ENCODE results near the gene ZWILCH. TPM values are rescaled to one million over a fixed set of nuclear protein-coding genes. Genes with fewer than 3 reads are reported as not detected.
"Not testable (repeated sequence)": the region's sequence is repeated elsewhere in the genome, so short reads cannot be mapped to it uniquely, and the experiment has no call there.

ZWILCH gene
- polyA plus RNA-seq, 3 donors, result 23.0 to 30.9 (median 28.2) TPM

DNA sequence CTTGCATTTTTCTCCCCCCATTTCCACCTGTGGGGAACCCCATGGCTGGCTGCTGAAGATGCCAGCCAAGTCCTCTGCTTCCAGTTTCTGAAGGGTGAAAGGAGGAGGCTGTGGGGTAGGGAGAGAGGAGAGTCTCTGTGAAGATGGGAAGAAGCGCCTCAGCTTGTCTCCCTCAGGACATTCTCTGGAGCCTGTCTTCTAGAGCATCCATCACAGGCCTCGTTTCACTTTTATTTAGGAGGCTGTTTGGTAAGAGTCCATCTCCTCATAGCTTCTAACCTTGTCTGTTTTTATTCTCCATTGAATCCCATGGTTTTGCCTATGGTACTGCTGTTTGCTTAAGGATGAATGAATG, 69.4 kb downstream of the ZWILCH start:
- no peak for DNase-seq

DNA sequence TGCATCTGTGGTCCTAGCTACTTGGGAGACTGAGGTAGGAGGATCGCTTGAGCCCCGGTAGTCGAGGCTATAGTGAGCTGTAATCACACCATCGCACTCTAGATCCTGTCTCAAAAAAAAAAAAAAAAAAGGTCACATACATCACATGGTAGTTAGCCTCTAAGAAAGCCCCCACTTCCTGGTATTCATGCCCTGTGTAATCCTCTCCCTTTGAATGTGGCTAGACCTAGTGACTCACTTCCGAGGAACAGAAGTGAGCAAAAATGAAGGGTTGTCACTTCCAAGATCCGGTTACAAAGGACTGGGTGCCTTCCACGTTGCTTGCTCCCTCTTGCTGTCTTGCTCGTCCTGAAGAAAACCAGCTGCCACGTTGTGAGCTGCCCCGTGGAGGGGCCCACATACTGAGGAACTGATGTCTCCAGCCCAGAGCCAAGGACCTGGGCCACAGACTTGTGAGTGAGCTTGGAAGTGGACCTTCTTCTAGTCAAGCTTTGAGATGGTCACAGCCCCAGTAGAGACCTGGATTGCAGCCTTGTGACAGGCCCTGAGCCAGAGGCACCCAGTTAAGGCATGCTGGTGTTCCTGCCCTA, 73.3 kb downstream of the ZWILCH start:
- no peak for DNase-seq

DNA sequence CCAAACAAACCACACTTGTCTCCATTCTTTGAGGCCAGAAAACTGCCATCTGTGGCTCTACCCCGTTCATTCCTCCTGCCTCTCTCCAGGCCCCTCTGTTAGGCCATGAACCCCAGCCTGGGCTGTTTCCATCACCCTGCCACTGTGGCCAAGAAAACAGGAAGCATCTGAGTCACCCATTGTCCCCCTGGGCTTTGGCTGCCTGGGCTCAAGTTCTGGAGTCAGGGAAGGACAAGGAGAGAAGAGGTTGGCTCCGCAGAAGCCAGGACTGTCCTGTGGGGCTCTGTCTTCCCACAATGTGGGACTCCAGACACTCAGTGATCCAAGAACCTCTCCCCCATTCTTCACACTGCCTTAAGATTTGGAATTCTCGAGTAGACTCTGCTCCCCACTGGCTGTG, 75.5 kb downstream of the ZWILCH start:
- DNase-seq, result no peak

DNA sequence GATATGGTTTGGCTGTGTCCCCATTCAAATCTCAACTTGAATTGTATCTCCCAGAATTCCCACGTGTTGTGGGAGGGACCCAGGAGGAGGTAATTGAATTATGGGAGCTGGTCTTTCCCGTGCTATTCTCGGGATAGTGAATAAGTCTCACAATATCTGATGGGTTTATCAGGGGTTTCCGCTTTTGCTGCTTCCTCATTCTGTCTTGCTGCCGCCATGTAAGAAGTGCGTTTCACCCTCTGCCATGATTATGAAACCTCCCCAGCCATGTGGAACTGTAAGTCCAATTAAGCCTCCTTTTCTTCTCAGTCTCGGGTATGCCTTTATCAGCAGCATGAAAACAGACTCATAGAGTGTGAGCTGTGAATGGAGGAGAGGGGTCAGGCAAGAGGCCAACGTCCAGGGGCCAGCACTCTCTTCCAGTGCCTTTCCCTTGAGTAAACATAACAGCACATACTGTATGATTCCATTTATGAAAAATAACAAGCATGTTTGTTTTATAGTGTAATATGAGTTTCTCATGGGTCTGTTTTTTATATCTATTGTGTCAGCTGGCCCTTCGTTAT, 76.9 kb downstream of the ZWILCH start:
- DNase-seq, result no peak

DNA sequence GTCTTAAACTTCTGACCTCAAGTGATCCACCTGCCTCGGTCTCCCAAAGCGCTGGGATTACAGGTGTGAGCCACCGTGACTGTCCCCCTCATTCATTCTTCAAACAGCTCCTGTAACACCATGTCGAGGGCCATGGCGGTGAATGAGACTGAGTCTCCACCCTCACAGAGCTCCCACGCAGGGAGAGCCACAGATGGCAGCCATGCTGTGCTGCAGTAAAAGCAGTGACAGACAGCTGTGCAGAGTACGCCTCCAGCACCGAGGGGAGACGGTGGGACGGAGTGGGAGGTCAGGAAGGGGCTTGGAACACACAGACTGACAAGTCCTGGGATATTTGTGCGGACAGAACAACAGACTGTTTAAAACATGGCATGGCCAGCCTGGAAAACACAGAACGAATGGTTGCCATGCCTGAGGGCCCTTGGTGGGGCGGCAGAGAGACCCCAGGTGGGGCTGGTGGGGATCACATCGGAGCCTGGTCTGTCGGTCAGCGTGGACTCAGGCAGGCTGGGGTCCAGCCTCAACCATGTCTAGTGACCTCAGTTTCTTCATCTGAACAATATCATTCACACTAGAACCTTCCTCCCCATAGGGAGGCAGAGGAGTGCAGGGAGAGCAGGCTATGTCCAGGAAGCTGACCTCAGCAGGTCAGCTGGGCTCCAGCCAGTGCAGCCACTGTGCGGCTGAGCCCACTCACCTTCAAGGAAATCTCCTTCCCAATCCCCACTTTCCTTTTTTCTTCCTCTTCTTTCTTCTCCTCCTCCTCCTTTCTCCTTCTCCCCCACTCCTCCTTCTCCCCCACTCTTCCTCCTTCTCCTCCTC, 81.2 kb downstream of the ZWILCH start:
- DNase-seq, result no peak

DNA sequence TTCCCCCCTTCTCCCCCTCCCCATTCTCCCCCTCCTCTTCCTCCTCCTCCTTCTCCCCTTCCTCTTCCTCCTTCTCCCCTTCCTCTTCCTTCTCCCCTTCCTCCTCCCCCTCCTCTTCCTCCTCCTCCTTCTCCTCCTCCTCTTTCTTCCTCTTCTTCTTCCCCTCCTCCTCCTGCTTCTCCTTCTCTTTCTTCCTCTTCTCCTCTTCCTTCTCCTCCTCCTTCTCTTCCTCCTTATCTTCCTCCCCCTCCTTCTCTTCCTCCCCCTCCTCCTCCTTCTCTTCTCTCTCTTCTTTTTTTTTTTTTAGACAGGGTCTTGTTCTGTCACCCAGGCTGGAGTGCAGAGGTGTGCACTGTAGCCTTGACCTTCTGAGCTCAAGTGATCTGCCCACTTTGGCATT, 81.9 kb downstream of the ZWILCH start:
- no peak for DNase-seq

DNA sequence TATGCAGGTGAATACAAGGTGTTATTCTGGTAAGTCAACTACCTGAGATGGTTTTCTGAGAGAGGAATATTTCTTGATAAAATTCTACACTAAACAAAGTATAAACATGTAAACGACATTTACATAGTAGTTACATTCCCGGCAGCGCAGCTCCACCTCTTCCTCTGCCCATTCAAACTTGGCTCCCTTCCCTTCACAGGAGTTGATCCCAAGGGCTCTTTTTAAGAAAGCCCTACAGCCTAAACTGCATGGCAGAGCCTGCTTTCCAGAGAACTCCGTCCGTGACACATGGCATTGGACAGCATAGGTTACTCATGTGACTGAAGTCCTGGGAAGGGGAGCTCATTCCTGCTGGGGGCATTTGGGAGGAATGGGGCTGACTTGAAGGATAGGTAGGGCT, 82.6 kb downstream of the ZWILCH start:
- no peak for DNase-seq

DNA sequence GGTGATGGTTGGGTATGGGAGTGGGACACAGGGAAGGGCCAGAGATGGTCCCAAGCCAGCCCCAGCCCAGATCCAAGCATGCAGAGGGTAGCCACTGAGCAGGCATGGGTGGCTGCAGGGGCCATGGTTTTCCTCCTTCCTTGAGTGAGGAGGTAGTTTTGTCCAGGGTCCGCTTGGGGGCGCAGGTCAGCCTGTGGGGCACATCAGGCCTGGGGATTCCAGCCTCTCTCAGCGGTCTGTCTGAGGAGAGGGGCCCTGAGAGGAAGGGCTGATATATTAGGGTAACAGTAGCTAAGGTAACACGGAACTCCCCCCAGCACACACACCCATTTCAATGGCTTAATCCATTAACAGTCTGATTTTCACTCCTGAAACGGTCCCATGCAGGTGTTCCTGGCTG, 83.4 kb downstream of the ZWILCH start:
- no peak for DNase-seq

DNA sequence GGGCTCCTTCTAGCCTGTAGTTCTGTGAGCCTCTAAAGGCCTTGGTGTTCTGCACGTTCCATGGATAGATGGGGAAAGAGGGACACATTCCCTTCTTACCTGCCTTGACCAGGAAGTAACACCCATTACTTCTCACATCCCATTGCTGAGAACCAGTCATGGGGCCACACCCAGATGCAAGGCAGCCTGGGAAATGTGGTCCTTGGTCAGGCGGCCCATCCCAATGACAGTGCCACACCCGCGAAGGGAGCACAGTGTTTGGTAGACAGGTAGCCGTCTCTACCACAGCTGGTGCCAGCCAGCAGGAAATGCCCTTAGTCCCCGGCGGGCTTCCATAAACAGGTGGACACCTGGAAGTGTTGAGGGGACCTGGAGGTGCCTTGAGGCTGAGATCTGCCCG, 83.8 kb downstream of the ZWILCH start:
- no peak for DNase-seq

DNA sequence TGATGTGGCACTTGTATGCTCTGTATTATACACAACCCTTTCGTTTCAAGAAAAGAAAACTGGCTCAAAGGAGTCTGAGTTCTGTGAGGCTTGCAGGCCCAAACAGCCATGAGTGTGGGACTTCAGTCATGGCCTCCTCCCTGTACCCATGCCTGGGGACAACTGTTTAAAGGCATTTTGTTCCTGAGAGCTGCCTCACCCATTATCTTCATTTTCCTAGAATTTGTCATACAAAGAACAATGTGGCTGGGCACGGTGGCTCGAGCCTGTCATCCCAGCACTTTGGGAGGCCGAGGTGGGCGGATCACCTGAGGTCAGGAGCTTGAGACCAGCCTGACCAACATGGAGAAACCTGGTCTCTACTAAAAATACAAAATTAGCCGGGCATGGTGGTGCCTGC, 84.3 kb downstream of the ZWILCH start:
- DNase-seq, result not testable (repeated sequence)

DNA sequence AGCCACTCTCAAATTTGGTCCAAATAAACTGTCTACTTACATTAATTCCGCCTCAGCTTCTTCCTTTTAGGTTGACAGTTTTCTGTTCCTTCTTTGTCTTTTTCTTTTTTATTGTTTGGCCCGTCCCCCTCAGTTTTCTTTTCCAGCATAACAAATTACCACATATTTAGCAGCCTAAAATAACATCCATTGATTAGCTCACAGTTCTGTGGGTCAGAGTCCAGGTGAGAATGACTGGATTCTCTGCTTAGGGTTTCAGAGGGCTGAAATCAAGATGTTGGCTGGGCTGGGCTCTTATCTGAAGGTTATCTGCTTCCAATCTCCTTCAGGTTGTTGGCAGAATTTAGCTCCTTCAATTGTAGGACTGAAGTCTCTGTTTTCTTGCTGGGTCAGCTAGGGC, 85.3 kb downstream of the ZWILCH start:
- no peak for DNase-seq

DNA sequence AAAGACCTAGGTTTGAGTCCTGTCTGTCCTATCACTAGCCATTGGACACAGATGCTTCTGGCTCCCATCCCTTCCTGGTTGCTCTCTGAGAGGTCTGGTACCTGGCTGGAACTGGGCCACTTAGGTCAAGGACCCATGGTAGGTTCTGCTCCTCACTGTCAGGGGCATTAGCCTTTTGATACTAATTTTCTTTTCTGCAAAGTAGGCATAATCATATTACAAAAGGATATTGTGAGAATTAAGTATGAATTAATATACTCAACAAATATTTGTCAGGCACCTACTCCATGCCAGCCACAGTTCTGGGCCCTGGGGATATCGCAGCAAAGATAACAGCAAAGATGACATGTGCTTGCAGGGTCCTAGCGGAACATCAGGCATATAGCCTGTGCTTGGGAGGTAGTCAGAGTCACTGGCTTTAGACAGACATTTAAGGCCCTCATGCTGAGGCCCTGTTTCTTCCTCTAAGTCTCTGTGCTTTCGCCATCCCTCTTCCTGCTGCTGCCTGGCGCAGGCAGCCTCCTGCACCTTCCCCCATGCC, 86.3 kb downstream of the ZWILCH start:
- no peak for DNase-seq

DNA sequence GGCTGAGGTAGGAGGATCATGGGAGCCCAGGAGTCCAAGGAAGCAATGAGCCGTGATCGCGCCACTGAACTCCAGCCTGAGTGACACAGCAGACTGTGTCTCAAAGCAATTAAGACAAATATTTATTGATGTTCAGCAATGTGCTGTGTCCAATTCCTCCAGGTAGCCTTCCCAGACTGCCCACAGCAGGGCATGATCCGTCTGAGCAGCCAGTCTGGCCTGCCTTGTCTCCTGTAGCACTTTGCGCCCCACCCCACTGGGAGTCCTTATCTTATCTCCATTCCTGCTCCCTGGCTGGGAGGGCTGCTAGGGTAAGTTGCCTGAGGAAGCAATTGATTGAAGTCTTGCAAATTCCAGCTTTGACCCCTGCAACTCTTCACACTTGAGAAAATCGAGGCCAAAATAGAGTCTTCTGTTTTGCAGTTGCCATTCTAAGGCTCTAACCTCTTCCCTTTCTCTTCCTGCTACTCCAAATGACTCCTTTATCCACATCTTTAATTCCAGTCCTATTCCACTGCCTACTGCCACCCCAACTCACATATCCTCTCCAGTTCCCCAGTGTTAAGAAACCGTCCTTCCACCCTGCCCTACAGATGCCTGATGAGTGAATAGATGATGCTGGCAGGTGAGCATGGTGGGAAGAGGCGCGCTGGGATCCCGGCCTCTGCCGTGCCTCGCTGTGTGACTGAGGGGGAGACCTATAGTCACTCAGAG, 87.5 kb downstream of the ZWILCH start:
- no peak for DNase-seq

DNA sequence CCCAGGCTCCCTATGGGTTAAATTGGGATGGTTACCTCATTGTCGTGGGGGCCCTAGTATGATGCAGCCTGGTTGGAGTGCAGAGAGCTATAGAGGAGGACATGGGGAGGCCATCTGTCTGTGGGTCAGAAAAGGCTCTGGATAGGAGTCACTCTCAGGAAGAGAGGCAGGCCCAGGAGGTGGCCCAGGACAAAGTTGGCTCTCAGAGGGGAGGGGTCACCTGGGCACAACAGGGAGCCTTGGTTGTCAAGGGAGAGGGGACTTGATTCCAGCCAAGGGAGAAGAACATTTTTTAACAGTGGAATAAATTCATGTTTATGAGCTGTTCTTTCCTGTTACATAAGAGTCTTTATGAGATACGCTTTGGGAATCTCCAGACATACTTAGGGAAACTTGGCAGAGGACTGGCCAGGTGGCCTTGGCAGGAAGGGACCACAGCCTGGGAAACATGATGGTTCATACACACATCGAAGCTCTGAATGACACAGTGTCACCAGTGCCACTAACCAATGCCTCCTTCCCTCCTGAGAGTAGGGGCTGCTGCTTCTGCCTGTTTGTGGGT, 88.2 kb downstream of the ZWILCH start:
- DNase-seq, result no peak

DNA sequence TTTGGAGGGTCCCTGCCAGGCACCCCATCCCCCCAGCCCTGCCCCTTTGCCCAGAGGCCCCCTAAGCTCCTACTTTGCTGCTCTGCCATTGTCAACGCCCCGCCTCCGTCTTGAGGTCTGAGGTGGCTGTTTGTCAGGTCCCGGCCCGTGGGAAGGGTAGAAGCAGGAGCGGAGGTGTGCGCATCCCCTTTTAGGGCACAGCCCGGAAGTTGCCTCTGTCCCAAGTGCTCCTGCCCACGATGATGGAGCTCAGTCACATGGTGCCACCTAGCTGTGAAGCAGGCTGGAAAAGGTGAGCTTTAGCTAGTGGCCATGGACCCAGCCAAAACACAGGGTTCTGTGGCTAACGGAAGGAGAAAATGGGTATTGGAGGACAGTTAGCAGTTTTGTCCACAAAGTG, 89.2 kb downstream of the ZWILCH start:
- DNase-seq, result no peak

DNA sequence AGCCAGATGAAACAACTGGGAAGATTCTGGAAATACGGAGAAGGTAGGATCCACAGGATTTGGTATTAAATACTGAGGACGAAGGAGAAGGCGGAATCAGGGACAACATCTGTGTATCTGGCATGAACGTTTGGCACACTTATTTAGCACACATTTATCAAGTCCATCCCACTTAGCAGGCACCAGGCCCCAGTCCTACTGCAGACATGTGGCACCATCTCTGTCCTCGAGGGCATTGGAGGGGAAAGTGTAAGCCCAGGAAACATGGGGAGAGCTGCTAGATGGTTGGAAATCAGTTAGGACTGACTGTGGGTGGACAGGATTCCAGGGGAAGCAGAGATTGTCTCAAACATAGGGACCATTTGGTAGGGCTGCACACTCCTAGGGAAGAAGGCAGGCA, 89.7 kb downstream of the ZWILCH start:
- no peak for DNase-seq

DNA sequence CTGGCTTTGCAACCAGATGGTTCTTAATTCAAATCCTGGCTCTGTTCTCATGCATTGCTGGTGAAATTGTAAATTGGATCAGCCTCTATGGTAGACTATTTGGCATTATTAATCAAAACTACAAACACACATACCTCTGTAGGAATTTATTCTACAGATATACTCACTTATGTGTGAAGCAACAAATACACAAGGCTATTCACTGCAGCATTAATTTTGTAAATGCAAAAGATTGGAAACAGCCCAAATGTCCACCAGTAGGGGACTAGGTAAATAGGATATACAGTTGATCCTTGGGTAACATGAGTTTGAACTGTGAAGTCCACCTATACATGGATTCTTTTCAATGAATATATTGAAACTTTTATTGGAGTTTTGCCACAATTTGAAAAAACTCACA, 90.2 kb downstream of the ZWILCH start:
- DNase-seq, result no peak

DNA sequence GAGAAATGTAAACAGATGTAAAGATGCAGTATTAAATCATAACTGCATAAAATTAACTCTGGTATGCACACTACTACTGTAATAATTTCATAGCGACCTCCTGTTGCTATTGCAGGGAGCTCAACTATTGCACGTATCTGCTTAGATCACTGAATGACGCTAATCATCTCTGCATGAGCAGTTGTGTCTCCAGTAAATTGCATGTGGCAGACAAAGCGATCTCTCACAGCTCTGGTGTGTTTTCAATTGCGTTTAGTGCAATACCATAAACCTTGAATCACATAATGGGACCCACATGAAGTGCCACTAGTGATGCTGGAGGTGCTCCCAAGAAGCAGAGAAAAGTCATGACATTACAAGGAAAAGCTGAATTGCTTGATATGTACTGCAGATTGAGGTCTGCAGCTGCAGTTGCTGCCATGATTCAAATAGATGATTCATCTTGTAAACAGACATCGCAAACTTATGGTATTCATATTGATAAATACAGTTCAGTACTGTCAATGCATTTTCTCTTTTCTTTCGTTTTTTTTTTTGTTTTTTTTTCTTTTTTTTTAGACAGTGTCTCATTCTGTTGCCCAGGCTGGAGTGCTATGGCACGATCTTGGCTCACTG, 90.9 kb downstream of the ZWILCH start:
- DNase-seq, result no peak

DNA sequence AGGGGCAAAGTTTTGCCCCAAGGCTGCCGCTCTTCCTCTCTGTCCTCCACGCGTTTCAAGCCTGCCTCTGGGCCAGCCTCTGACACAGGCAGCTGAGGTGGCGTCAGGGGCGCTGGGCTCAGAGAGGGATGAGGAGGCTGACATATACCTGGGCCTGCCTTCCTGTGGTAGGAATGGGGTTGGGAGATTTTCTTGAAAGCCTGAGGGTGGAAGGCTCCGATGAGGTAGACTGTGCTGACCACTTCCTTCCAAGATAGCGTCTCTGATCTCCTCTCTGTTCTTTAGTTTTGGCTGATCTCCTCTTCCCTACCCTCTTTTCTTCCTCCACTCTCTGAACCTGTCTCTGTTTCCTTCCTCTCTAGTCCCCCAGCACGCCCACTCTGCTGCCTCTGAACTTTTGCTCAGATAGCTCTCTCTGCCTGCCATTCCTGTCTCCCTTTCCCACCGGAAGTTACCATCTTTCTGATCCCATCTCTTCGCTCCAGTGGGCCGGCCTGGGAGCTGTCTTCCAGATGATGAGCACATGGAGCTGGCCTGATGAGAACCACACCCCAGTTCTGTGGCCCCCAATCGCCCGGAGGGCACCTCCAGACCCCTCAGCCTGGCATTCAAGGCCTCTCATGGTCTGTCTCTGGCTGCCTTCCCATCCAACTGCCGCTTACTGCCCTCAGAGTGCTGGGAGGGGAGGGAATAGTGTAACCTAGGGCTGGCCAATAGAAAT, 93.1 kb downstream of the ZWILCH start:
- no peak for DNase-seq

Data from renal pelvis (tissue), 4 donors.